Astrocyte of the cerebellum (primary cell): ENCODE measurements around the gene CES4A.

Experiments
- DNase-seq: peaks from one replicate; pipeline ENCODE4 v3.0.0-alpha.2; 2011; ENCODE audit warnings: low read depth
- H3K4me3 ChIP-seq: 2 replicates; pipeline ENCODE4 v1.5.1; 2011; ENCODE audit warnings: mild to moderate bottlenecking, low read depth, low read length, moderate library complexity
- CTCF ChIP-seq: IDR thresholded peaks from 2 replicates; pipeline ENCODE4 v1.5.1; 2012; ENCODE audit warnings: low read length, low read depth, moderate library complexity, mild to moderate bottlenecking; ENCODE audit errors: missing control alignments
- in situ Hi-C: cut with HindIII; loops from 2 replicates; pipeline ENCODE4 v1.10.0; 2017; ENCODE audit warnings: low sequenced_read_pairs

The CES4A gene

GRCh38 chr16:66945939-66946338 lies 42.5 kb upstream of the CES4A start:
- in situ Hi-C loops = no loop called here
- no peak for DNase-seq
- no peak for TF ChIP-seq CTCF
- no peak overlapping the region for H3K4me3 ChIP-seq

- in situ Hi-C loops = no loop called here
- no peak for TF ChIP-seq CTCF
- DNase-seq = no peak
- H3K4me3 ChIP-seq = no peak overlapping the region
Observed at GRCh38 chr16:66946541-66946940, 41.8 kb upstream of the CES4A start.

- in situ Hi-C loops = no loop called here
- no peak overlapping the region for H3K4me3 ChIP-seq
- no peak for TF ChIP-seq CTCF
Observed at GRCh38 chr16:66946974-66947301, 41.5 kb upstream of the CES4A start.

GRCh38 chr16:66947302-66948065 lies 40.9 kb upstream of the CES4A start:
- DNase-seq = peak; percentile 64
- peak overlapping the region; percentile 45 for H3K4me3 ChIP-seq
- in situ Hi-C loops = no loop called here
- TF ChIP-seq CTCF = peak; percentile 89

More at GRCh38 chr16:66946974-66947301, 41.5 kb upstream of the CES4A start:
- DNase-seq = no peak

GRCh38 chr16:66948134-66948836 lies 40.1 kb upstream of the CES4A start:
- no peak for TF ChIP-seq CTCF
- H3K4me3 ChIP-seq = peak overlapping the region; percentile 45
- in situ Hi-C loops = no loop called here
- DNase-seq = no peak

GRCh38 chr16:66948837-66949225 lies 39.6 kb upstream of the CES4A start:
- peak overlapping the region; percentile 45 for H3K4me3 ChIP-seq
- no peak for TF ChIP-seq CTCF
- DNase-seq = no peak
- in situ Hi-C loops = no loop called here
